GM12878 (cell line): ENCODE measurements around the gene VWA8. TPM values are rescaled to one million over a fixed set of nuclear protein-coding genes. Genes with fewer than 3 reads are reported as not detected.
A peak's percentile ranks its signal among the peaks of the same experiment; 100 is the strongest.

Experiments used
- ATAC-seq: fragments of 200-7000 bp; cut with Tn5 transposase; 3 replicates; pipeline ENCODE4 v1.9.1; 2020; ENCODE audit warnings: mild to moderate bottlenecking, moderate library complexity
- BruUV-seq: library from RNA; stranded (reverse); fragments of 400-500 nt; replicated peaks from 2 replicates; lab custom pipeline; 2021; lab: Mats Ljungman, UMichigan
- CTCF ChIA-PET: fragments of 300-600 bp; sonication (Branson Sonifier 250); formaldehyde crosslinking; extraction: SDS; loops from one replicate; lab custom pipeline; 2021; ENCODE audit warnings: inconsistent platforms; lab: Yijun Ruan, JAX
- POLR2A ChIA-PET: fragments of 350-600 bp; formaldehyde crosslinking; extraction: SDS; loops from one replicate; lab custom pipeline; 2021; ENCODE audit warnings: inconsistent platforms; lab: Charles Lee
- RAD21 ChIA-PET: fragments of 300-600 bp; sonication (Branson Sonifier 250); formaldehyde crosslinking; loops from one replicate; lab custom pipeline; 2023; ENCODE audit warnings: antibody characterized with exemption; ENCODE audit not compliant: unreplicated experiment; lab: Charles Lee
- SMC1A ChIA-PET: fragments of 300-600 bp; sonication (Branson Sonifier 250); formaldehyde crosslinking; loops from one replicate; lab custom pipeline; 2023; ENCODE audit not compliant: unreplicated experiment, uncharacterized antibody; lab: Charles Lee
- DNase-seq: peaks from one replicate; pipeline ENCODE4 v3.0.0-alpha.2; 2011; ENCODE audit warnings: low read depth, low spot score
- FAIRE-seq: peaks from 3 replicates; lab custom pipeline; 2011; peaks lifted over from hg19 to GRCh38; lab: Jason Lieb, UNC
- H2AFZ ChIP-seq: 2 replicates; pipeline ENCODE4 v1.6.0; 2011; ENCODE audit warnings: low read depth, low read length, control low read depth; ENCODE audit not compliant: control insufficient read depth
- H3K27ac ChIP-seq: 2 replicates; pipeline ENCODE4 v1.5.1; 2011; ENCODE audit warnings: control low read depth; ENCODE audit not compliant: control insufficient read depth, insufficient read depth
- H3K27me3 ChIP-seq, 2 experiments: replicated peaks in 1 of 2; 2 replicates each; pipeline versions ENCODE4 v1.6.0 to v1.6.1; 2011; ENCODE audit warnings: low read length in 1 of 2; ENCODE audit not compliant: control insufficient read depth in 2 of 2, insufficient read depth in 2 of 2
- H3K36me3 ChIP-seq, 2 experiments: 2 replicates each; pipeline ENCODE4 v1.5.1; 2011; ENCODE audit warnings: low read length in 1 of 2; ENCODE audit not compliant: control insufficient read depth in 2 of 2, insufficient read depth in 2 of 2
- H3K4me1 ChIP-seq: 2 replicates; pipeline ENCODE4 v1.6.1; 2011; ENCODE audit warnings: mild to moderate bottlenecking, low read length, moderate library complexity, mixed read lengths; ENCODE audit not compliant: control insufficient read depth, insufficient read depth
- H3K4me2 ChIP-seq: 2 replicates; pipeline ENCODE4 v1.6.0; 2011; ENCODE audit warnings: control low read depth; ENCODE audit not compliant: control insufficient read depth, insufficient read depth
- H3K4me3 ChIP-seq: fragments of 200-600 bp; sonication (generic); 2 replicates; pipeline ENCODE4 v1.5.1; 2016
- H3K79me2 ChIP-seq: 2 replicates; pipeline ENCODE4 v1.6.0; 2011; ENCODE audit warnings: low read length; ENCODE audit not compliant: control insufficient read depth, insufficient read depth
- H3K9ac ChIP-seq: 2 replicates; pipeline ENCODE4 v1.8.0; 2011; ENCODE audit warnings: low read length, control low read depth, mixed read lengths; ENCODE audit not compliant: control insufficient read depth, insufficient read depth
- H3K9me3 ChIP-seq: replicated peaks from 3 replicates; pipeline ENCODE4 v1.5.1; 2011; ENCODE audit warnings: mild to moderate bottlenecking, low read length; ENCODE audit not compliant: control insufficient read depth, insufficient read depth
- H4K20me1 ChIP-seq: 2 replicates; pipeline ENCODE4 v1.6.0; 2011; ENCODE audit not compliant: control insufficient read depth, insufficient read depth
- ASH2L ChIP-seq: fragments of 300-600, 200-600 bp; sonication (generic); IDR thresholded peaks from 2 replicates; pipeline ENCODE4 v1.6.1; 2017; ENCODE audit warnings: low read depth, mild to moderate bottlenecking, borderline replicate concordance
- BHLHE40 ChIP-seq, 2 experiments: fragments of 450-650 bp in 1 of 2; IDR thresholded peaks; 2 replicates each; pipeline ENCODE4 v1.6.1; 2011 to 2017; ENCODE audit warnings: low read depth in 2 of 2, borderline replicate concordance in 1 of 2, improper control_type of control experiment in 1 of 2, low read length in 1 of 2, mild to moderate bottlenecking in 1 of 2
- BMI1 ChIP-seq: fragments of 450-650 bp; IDR thresholded peaks from 2 replicates; pipeline ENCODE4 v1.6.1; 2016; ENCODE audit warnings: mild to moderate bottlenecking, moderate library complexity, borderline replicate concordance
- CTCF ChIP-seq, 3 experiments: IDR thresholded peaks in 2 of 3; conservative IDR thresholded peaks in 1 of 3; 2 replicates each; pipeline ENCODE4 v1.5.1; 2011; ENCODE audit warnings: low read depth in 3 of 3, low read length in 3 of 3, mild to moderate bottlenecking in 3 of 3, control low read depth in 2 of 3, moderate library complexity in 2 of 3, inconsistent platforms in 1 of 3, mixed read lengths in 1 of 3; ENCODE audit not compliant: control insufficient read depth in 2 of 3, insufficient read depth in 1 of 3; ENCODE audit errors: extremely low read depth in 1 of 3
- E2F8 ChIP-seq: fragments of 450-650 bp; IDR thresholded peaks from 2 replicates; pipeline ENCODE4 v1.6.1; 2018; ENCODE audit warnings: mild to moderate bottlenecking, low read depth, moderate library complexity; ENCODE audit not compliant: partially characterized antibody
- ETV6 ChIP-seq, 2 experiments: fragments of 450-650 bp in 1 of 2; IDR thresholded peaks in 1 of 2; conservative IDR thresholded peaks in 1 of 2; 2 replicates each; pipeline ENCODE4 v1.6.1; 2014; ENCODE audit warnings: antibody characterized with exemption in 1 of 2, borderline replicate concordance in 1 of 2, low read depth in 1 of 2, mild to moderate bottlenecking in 1 of 2, moderate library complexity in 1 of 2
- HSF1 ChIP-seq: fragments of 150-350 bp; IDR thresholded peaks from 2 replicates; pipeline ENCODE4 v1.6.1; 2014; ENCODE audit warnings: mild to moderate bottlenecking, low read depth, low read length
- IKZF2 ChIP-seq, 2 experiments: fragments of 450-650 bp; IDR thresholded peaks; 2 replicates each; pipeline ENCODE4 v1.6.1; 2017; ENCODE audit warnings: mild to moderate bottlenecking in 2 of 2, moderate library complexity in 2 of 2
- KAT2A ChIP-seq: conservative IDR thresholded peaks from 2 replicates; pipeline ENCODE4 v1.6.1; 2011; ENCODE audit warnings: low read depth, low read length; ENCODE audit not compliant: control insufficient read depth
- KDM1A ChIP-seq: fragments of 200-600 bp; sonication (generic); IDR thresholded peaks from 2 replicates; pipeline ENCODE4 v1.6.1; 2016; ENCODE audit warnings: borderline replicate concordance
- LARP7 ChIP-seq: fragments of 450-650 bp; IDR thresholded peaks from 2 replicates; pipeline ENCODE4 v1.6.1; 2017; ENCODE audit warnings: mild to moderate bottlenecking
- NBN ChIP-seq: fragments of 450-650 bp; IDR thresholded peaks from 2 replicates; pipeline ENCODE4 v1.6.1; 2016
- NFYA ChIP-seq: IDR thresholded peaks from 2 replicates; pipeline ENCODE4 v1.6.1; 2011; ENCODE audit warnings: low read depth, mild to moderate bottlenecking, low read length, improper control_type of control experiment, borderline replicate concordance
- PML ChIP-seq: IDR thresholded peaks from 2 replicates; pipeline ENCODE4 v1.6.1; 2012; ENCODE audit warnings: low read length, inconsistent platforms
- RBBP5 ChIP-seq: fragments of 200-600 bp; sonication (generic); conservative IDR thresholded peaks from 2 replicates; pipeline ENCODE4 v1.6.1; 2016
- RFX5 ChIP-seq: IDR thresholded peaks from 2 replicates; pipeline ENCODE4 v1.6.1; 2011; ENCODE audit warnings: low read depth, low read length, improper control_type of control experiment
- SUZ12 ChIP-seq: fragments of 200-600 bp; sonication (generic); IDR thresholded peaks from one replicate; pipeline ENCODE4 v1.6.1; 2018; ENCODE audit warnings: antibody characterized with exemption, mild to moderate bottlenecking; ENCODE audit not compliant: unreplicated experiment
- TCF7 ChIP-seq: IDR thresholded peaks from 2 replicates; pipeline ENCODE4 v1.6.1; 2014; ENCODE audit warnings: antibody characterized with exemption, borderline replicate concordance
- WGBS: methylation state at CpG from one replicate; pipeline ENCODE4 v1.1.6; 2016; ENCODE audit warnings: low lambda C conversion rate; ENCODE audit not compliant: insufficient replicate concordance, insufficient coverage; ENCODE audit errors: missing lambda C conversion rate; 5-methylcytosine and 5-hydroxymethylcytosine counted together
- in situ Hi-C: fragments of 300-500 bp; cut with MboI; formaldehyde crosslinking; loops from 9 replicates; pipeline ENCODE4 v1.14.3; 2018; ENCODE audit warnings: mixed read lengths
- intact Hi-C: fragments of 100-400 bp; cut with micrococcal nuclease; formaldehyde crosslinking; loops from one replicate; pipeline ENCODE4 v1.14.2; 2022; ENCODE audit not compliant: unreplicated experiment
- polyA plus RNA-seq, 11 experiments: library from polyadenylated mRNA; depleted of rRNA in 4 of 11; unstranded in 6 of 11; stranded (reverse) in 5 of 11; fragments of >200 nt; fragmentation: Nextera tagmentation in 4 of 11; fragmentation: Illumina TruSeq in 1 of 11; extraction: Ambion mirVana in 4 of 11; extraction: Trizol in 1 of 11; gene quantifications; 1 replicate in 1 of 11; 2 replicates in 10 of 11; pipeline versions ENCODE4 v1.2.1 to v1.2.3, GENCODE V29; 2011 to 2016; ENCODE audit warnings: inconsistent platforms in 2 of 11, missing spikeins in 2 of 11, low read depth in 1 of 11
- total RNA-seq, 4 experiments: library from RNA; depleted of rRNA in 3 of 4; stranded (reverse); fragments of >200 nt in 3 of 4; fragmentation: Illumina TruSeq in 1 of 4; extraction: Trizol in 1 of 4; gene quantifications; 2 replicates each; pipeline versions ENCODE4 v1.2.1 to v1.2.3, GENCODE V29; 2013 to 2021

VWA8 gene
- total and polyA plus RNA-seq, 10 of the 15 experiments (the other 5 are each of a cell fraction or from before 2014, with no cell fraction given) = 3.0 to 21.8 (median 13.5) TPM

- Histone ChIP-seq H3K36me3 (no peaks in the 10 kb centered on the region; a peak in 1 of 4 replicates), H4K20me1 (no peaks in the 10 kb centered on the region), H3K27me3 (no peaks in the 10 kb centered on the region), H3K27ac (no peak overlapping the region), H3K9me3 (no peaks in the 10 kb centered on the region; the same call in 2 of the 3 replicates), H3K4me3 (no peak overlapping the region), H3K4me2 (no peak overlapping the region), H3K4me1 (peaks cover 5% of the 10 kb centered on the region; the same call in 1 of the 2 replicates), H3K9ac (no peak overlapping the region), H2AFZ (no peak overlapping the region), H3K79me2 (no peaks in the 10 kb centered on the region)
- no peak for DNase-seq
- no peak for ATAC-seq
- FAIRE-seq = peak; percentile 13
- WGBS = 88% methylated on average over 1 of the region's 1 CpG
- no TSS peak for BruUV-seq
- CTCF ChIA-PET = interaction anchor here (1.4 to 2.3 kb wide), 2 partner anchors 35 to 192 kb away, joined by 3 to 8 read pairs; no protein-coding TSS in a partner anchor
- intact Hi-C loops (no loop called here), in situ Hi-C loops (no loop called here)
- RAD21 ChIA-PET = no interaction called here
- POLR2A ChIA-PET = interaction anchor here (0.7 kb wide), 1 partner anchor 46 kb away, joined by 3 read pairs; no protein-coding TSS in a partner anchor
- SMC1A ChIA-PET = interaction anchor here (1.3 to 1.6 kb wide), 2 partner anchors 11 to 46 kb away, joined by 3 read pairs; no protein-coding TSS in a partner anchor
- TF ChIP-seq LARP7 (no peak), IKZF2 (IDR thresholded peaks at IDR 0.05) (no peak), RBBP5 (no peak), CTCF (IDR thresholded peaks at IDR 0.05 in 2 of 3, conservative IDR thresholded peaks at IDR 0.05 in 1 of 3; ENCODE audit: control insufficient read depth in 2 of 3, extremely low read depth in 1 of 3, insufficient read depth in 1 of 3, low read depth in 3 of 3, low read length in 3 of 3) (no peak), KAT2A (no peak), NBN (no peak), BMI1 (no peak), ASH2L (no peak), TCF7 (no peak), BHLHE40 (IDR thresholded peaks at IDR 0.05; ENCODE audit: borderline replicate concordance in 1 of 2, low read depth in 2 of 2, low read length in 1 of 2) (no peak), KDM1A (no peak), SUZ12 (no peak), E2F8 (no peak), ETV6 (conservative IDR thresholded peaks at IDR 0.05 in 1 of 2, IDR thresholded peaks at IDR 0.05 in 1 of 2; ENCODE audit: borderline replicate concordance in 1 of 2, low read depth in 1 of 2) (no peak), HSF1 (no peak), RFX5 (no peak), PML (no peak), NFYA (no peak)
Measured at GRCh38 chr13:41859565-41859964, 101.3 kb downstream of the VWA8 start.
